ENCODE results near the gene RANBP9. TPM values are rescaled to one million over a fixed set of nuclear protein-coding genes. Genes with fewer than 3 reads are reported as not detected.

RANBP9 gene
- total and polyA plus RNA-seq, 2 of the 13 experiments (the other 11 are each of a cell fraction or from before 2014, with no cell fraction given): 26.6 to 30.6 TPM

- TF ChIP-seq PATZ1 (CRISPR knock-in tag; IDR thresholded peaks at IDR 0.05) (peak; percentile 75), SNRNP70 (IDR thresholded peaks at IDR 0.05; ENCODE audit: low read depth, low read length) (no peak), MYC (CRISPR knock-in tag; IDR thresholded peaks at IDR 0.05; ENCODE audit: borderline replicate concordance) (peak; percentile 73; the same call in 1 of the 2 replicates), ARID5B (CRISPR knock-in tag; IDR thresholded peaks at IDR 0.05) (peak; percentile 59), NFIC (IDR thresholded peaks at IDR 0.05; ENCODE audit: low read length) (no peak), ZNF563 (CRISPR knock-in tag; IDR thresholded peaks at IDR 0.05) (0 out of 2 replicates have a peak, but pooled peaks have one; percentile 13), HMG20B (CRISPR knock-in tag; conservative IDR thresholded peaks at IDR 0.05) (no peak), MTF2 (CRISPR knock-in tag; IDR thresholded peaks at IDR 0.05; ENCODE audit: borderline replicate concordance) (no peak), HOXA9 (CRISPR knock-in tag; IDR thresholded peaks at IDR 0.05; ENCODE audit: borderline replicate concordance) (no peak), NFKBIZ (CRISPR knock-in tag; IDR thresholded peaks at IDR 0.05) (no peak), CREM (IDR thresholded peaks at IDR 0.05) (no peak), CREM (CRISPR knock-in tag; IDR thresholded peaks at IDR 0.05) (no peak), ARHGAP35 (CRISPR knock-in tag; IDR thresholded peaks at IDR 0.05; ENCODE audit: borderline replicate concordance) (peak; percentile 74; the same call in 1 of the 2 replicates), MYNN (CRISPR knock-in tag; IDR thresholded peaks at IDR 0.05; ENCODE audit: low read depth) (no peak), MAFF (IDR thresholded peaks at IDR 0.05; ENCODE audit: low read depth, low read length) (no peak), ZNF670 (CRISPR knock-in tag; IDR thresholded peaks at IDR 0.05; ENCODE audit: borderline replicate concordance) (no peak), SRY (CRISPR knock-in tag; IDR thresholded peaks at IDR 0.05) (peak; percentile 56; the same call in 1 of the 2 replicates), ZNF543 (CRISPR knock-in tag; IDR thresholded peaks at IDR 0.05) (no peak), ZNF446 (CRISPR knock-in tag; IDR thresholded peaks at IDR 0.05) (no peak), ZNF614 (CRISPR knock-in tag; IDR thresholded peaks at IDR 0.05; ENCODE audit: borderline replicate concordance) (peak; percentile 37; the same call in 1 of the 2 replicates), FIP1L1 (IDR thresholded peaks at IDR 0.05; ENCODE audit: borderline replicate concordance, insufficient read depth, low read depth, low read length) (0 out of 2 replicates have a peak, but pooled peaks have one; percentile 34)
- TF ChIP-seq, protein P1, sequence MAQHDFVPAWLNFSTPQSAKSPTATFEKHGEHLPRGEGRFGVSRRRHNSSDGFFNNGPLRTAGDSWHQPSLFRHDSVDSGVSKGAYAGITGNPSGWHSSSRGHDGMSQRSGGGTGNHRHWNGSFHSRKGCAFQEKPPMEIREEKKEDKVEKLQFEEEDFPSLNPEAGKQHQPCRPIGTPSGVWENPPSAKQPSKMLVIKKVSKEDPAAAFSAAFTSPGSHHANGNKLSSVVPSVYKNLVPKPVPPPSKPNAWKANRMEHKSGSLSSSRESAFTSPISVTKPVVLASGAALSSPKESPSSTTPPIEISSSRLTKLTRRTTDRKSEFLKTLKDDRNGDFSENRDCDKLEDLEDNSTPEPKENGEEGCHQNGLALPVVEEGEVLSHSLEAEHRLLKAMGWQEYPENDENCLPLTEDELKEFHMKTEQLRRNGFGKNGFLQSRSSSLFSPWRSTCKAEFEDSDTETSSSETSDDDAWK (CRISPR knock-in tag; IDR thresholded peaks at IDR 0.05): no peak
- TF ChIP-seq, protein P2, sequence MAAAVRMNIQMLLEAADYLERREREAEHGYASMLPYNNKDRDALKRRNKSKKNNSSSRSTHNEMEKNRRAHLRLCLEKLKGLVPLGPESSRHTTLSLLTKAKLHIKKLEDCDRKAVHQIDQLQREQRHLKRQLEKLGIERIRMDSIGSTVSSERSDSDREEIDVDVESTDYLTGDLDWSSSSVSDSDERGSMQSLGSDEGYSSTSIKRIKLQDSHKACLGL (CRISPR knock-in tag; IDR thresholded peaks at IDR 0.05): no peak
These were observed 897 bp downstream of the RANBP9 start (continued) for GRCh38 chr6:13710552-13711323.
